Gastrocnemius medialis (tissue), 4 donors: ENCODE measurements around the gene KRT73. TPM values are rescaled to one million over a fixed set of nuclear protein-coding genes. Genes with fewer than 3 reads are reported as not detected.
A peak's percentile ranks its signal among the peaks of the same experiment; 100 is the strongest.

ENCODE experiments used
- ATAC-seq, 2 donors: fragments of 150-250 bp; one replicate each; pipeline ENCODE4 v1.9.1; 2016
- DNase-seq, 2 donors: peaks; one replicate each; pipeline ENCODE4 v3.0.0-alpha.2; 2019
- H3K27ac ChIP-seq, 4 donors: fragments of 200-600 bp; sonication (generic); 1 replicate in 1 of 4; 2 replicates in 3 of 4; pipeline ENCODE4 v1.5.1; 2016 to 2018; ENCODE audit warnings: mild to moderate bottlenecking in 2 of 4, moderate library complexity in 1 of 4
- H3K27me3 ChIP-seq, 3 donors: fragments of 200-600 bp; sonication (generic) in 2 of 3; 1 replicate in 1 of 3; 2 replicates in 2 of 3; pipeline versions ENCODE4 v1.5.1 to v1.6.0; 2016 to 2019; ENCODE audit warnings: mild to moderate bottlenecking in 1 of 3, moderate library complexity in 1 of 3
- H3K36me3 ChIP-seq, 2 donors: fragments of 200-600 bp; sonication (generic) in 1 of 2; one replicate each; pipeline ENCODE4 v1.5.1; 2017 to 2018
- H3K4me1 ChIP-seq, 2 donors: fragments of 200-600 bp; sonication (generic) in 1 of 2; one replicate each; pipeline ENCODE4 v1.5.1; 2016 to 2017; ENCODE audit warnings: mild to moderate bottlenecking in 2 of 2
- H3K4me3 ChIP-seq, 4 donors: fragments of 200-600 bp; sonication (generic) in 3 of 4; 1 replicate in 1 of 4; 2 replicates in 3 of 4; pipeline ENCODE4 v1.5.1; 2016 to 2019; ENCODE audit warnings: mild to moderate bottlenecking in 2 of 4
- H3K9me3 ChIP-seq, 3 donors: fragments of 200-600 bp; sonication (generic) in 2 of 3; 1 replicate in 1 of 3; 2 replicates in 2 of 3; pipeline ENCODE4 v1.5.1; 2016 to 2019
- CTCF ChIP-seq, 5 experiments: fragments of 450-650 bp in 3 of 5; fragments of 200-600 bp in 2 of 5; sonication (generic) in 2 of 5; IDR thresholded peaks in 4 of 5; conservative IDR thresholded peaks in 1 of 5; 1 replicate in 4 of 5; 2 replicates in 1 of 5; pipeline ENCODE4 v1.5.1; 2016 to 2019; ENCODE audit warnings: antibody characterized with exemption in 5 of 5, mild to moderate bottlenecking in 3 of 5, moderate library complexity in 3 of 5
- POLR2A ChIP-seq, 2 donors: fragments of 450-650 bp; IDR thresholded peaks; one replicate each; pipeline ENCODE4 v1.6.1; 2017; ENCODE audit warnings: antibody characterized with exemption in 2 of 2, mild to moderate bottlenecking in 2 of 2, moderate library complexity in 2 of 2
- in situ Hi-C, 4 donors: fragments of 200-750 bp; cut with MboI; loops; one replicate each; pipeline versions ENCODE4 v1.15.0 to v1.8.0; 2017; ENCODE audit warnings: low sequenced_read_pairs in 4 of 4
- intact Hi-C: fragments of 100-400 bp; cut with DNase I; formaldehyde crosslinking; loops from one replicate; pipeline ENCODE4 v1.15.1; 2023; ENCODE audit warnings: low total_unique reads
- total RNA-seq, 4 donors: library from RNA; depleted of rRNA; stranded (reverse); fragments of >200 nt; gene quantifications; one replicate each; pipeline versions ENCODE4 v1.1.0 to v1.2.3, GENCODE V29; 2016

KRT73 gene
- total RNA-seq, 4 donors from 2014 or later = not detected

DNA sequence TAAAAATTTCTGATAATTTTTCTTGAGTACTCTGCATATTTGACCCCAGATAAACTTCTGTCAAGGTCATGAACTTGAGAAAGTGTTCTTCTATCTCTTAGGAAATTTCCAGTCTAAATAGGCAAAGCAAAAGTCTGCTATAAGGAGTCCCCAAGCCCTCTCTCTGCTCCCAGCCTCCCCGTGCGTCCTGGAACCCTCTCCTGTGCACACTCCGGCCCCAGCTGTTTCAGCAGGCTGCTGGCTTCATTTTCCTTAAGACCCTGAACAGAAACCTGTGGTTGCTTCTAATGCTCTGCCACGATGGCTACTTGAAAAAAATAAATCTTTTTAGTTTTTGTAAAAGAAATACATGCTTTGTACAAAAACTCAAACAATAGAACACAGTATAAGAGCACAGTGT lies 18.9 kb upstream of the KRT73 start:
- no peaks in the 10 kb centered on the region for H3K36me3 ChIP-seq
- DNase-seq = no peak
- H3K27ac ChIP-seq = no peak overlapping the region
- ATAC-seq = no peak
- H3K4me1 ChIP-seq = no peaks in the 10 kb centered on the region
- H3K9me3 ChIP-seq = no peaks in the 10 kb centered on the region
- H3K27me3 ChIP-seq = peaks cover 0 to 11% (median 0%) of the 10 kb centered on the region in 3 donors
- H3K4me3 ChIP-seq = no peak overlapping the region
- intact Hi-C loops = no loop called here
- TF ChIP-seq CTCF (IDR thresholded peaks at IDR 0.05 in 4 of 5, conservative IDR thresholded peaks at IDR 0.05 in 1 of 5) (no peak), POLR2A (IDR thresholded peaks at IDR 0.05) (no peak)
- in situ Hi-C loops = no loop called here

DNA sequence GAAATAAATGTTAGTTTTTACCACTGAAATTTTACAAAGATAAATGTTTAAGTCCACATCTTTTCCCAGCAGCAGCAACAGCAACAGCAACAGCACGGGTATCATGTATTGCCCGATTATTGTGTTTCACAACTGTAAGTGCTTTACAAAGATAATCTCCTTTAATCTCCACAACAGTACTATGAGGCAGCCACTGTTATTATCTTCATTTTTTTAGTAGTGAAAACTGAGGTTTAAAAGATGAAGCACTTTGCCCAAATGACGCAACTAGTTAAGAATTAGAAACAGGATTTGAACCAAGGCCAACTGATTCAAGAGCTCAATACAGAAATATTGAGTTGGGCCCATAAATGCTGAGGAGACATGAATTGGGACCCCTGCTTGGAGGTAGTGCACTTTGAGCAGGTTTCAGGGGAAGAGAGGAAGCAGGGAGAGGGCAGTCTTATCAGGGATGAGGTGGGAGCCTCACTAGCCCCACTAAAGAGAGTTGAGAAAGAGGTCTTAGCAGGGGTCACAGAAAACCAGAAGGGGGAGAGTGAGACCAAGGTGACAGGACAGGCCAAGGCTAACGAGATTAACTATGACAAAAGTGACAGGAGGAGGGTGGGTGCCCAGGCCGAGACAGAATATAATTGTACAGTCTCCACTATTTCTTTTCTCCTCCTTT lies 18.4 kb upstream of the KRT73 start:
- Histone ChIP-seq H3K36me3 (no peaks in the 10 kb centered on the region), H3K27me3 (peaks cover 0 to 11% (median 0%) of the 10 kb centered on the region in 3 donors), H3K4me3 (no peak overlapping the region), H3K4me1 (no peaks in the 10 kb centered on the region), H3K27ac (no peak overlapping the region), H3K9me3 (no peaks in the 10 kb centered on the region)
- intact Hi-C loops = no loop called here
- no peak for TF ChIP-seq CTCF (IDR thresholded peaks at IDR 0.05 in 4 of 5, conservative IDR thresholded peaks at IDR 0.05 in 1 of 5)
- TF ChIP-seq POLR2A (IDR thresholded peaks at IDR 0.05) = no peak
- no peak for ATAC-seq
- in situ Hi-C loops = no loop called here
- no peak for DNase-seq

- Histone ChIP-seq H3K9me3 (no peaks in the 10 kb centered on the region), H3K36me3 (no peaks in the 10 kb centered on the region), H3K4me1 (no peaks in the 10 kb centered on the region), H3K4me3 (no peak overlapping the region), H3K27me3 (peaks cover 0 to 11% (median 0%) of the 10 kb centered on the region in 3 donors), H3K27ac (no peak overlapping the region)
- intact Hi-C loops = no loop called here
- TF ChIP-seq POLR2A (IDR thresholded peaks at IDR 0.05) (no peak), CTCF (IDR thresholded peaks at IDR 0.05 in 4 of 5, conservative IDR thresholded peaks at IDR 0.05 in 1 of 5) (no peak)
- in situ Hi-C loops = no loop called here
- ATAC-seq (no peak), DNase-seq (no peak)
These were observed 17.8 kb upstream of the KRT73 start for GRCh38 chr12:52636189-52636588.

DNA sequence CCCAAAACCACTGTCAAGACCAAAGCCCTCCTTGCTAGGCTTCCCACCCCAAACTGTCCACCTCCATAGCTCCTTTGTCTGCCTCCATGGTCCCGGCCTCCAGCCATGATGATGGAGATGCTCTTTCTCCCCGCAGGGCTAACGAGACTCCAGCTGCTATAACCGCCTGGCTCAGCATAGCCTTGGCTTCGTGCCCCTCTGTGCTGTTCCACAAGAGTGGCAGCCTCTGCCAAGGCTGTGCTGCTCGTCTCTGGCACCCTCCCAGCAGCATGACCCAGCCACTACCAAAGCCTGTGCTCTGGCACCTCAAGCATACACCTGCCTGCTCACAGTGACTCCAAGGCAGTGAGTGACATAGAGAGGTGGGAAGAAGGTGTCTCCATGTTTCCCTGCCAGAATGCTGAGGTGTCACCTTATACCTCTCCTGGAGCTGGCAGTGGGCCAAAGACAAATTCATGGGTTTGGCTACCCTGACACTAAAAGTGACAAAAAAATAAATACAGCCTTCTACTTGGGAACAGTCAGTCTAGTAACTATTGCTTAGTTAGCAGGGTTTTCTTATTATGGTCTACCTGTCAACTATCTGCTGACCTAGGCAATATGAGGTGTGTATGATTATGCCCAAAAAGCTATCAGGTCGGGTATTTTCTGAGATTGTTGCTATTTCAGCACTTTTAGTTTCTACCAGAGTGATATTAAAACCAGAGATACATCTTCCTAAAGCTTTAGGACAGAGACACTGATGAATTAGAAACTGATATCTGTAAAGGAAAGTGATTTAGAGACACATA lies 16.1 kb upstream of the KRT73 start:
- Histone ChIP-seq H3K27me3 (peaks cover 0 to 9% (median 0%) of the 10 kb centered on the region in 3 donors), H3K4me1 (no peaks in the 10 kb centered on the region), H3K9me3 (no peaks in the 10 kb centered on the region), H3K36me3 (no peaks in the 10 kb centered on the region), H3K27ac (no peak overlapping the region), H3K4me3 (no peak overlapping the region)
- DNase-seq (peak; percentile 44 to 62), ATAC-seq (peak; percentile 56 to 90)
- intact Hi-C loops (no loop called here), in situ Hi-C loops (no loop called here)
- TF ChIP-seq POLR2A (IDR thresholded peaks at IDR 0.05) = no peak
- TF ChIP-seq CTCF (IDR thresholded peaks at IDR 0.05 in 4 of 5, conservative IDR thresholded peaks at IDR 0.05 in 1 of 5) = no peak
